Measurements from ENCODE around the gene DDC.

Gene DDC

GRCh38 chr7:50480797-50481196 is 84.4 kb downstream of the DDC start:
- Mint-ChIP-seq H3K36me3 (ENCODE audit: low read depth) (no peaks in the 10 kb centered on the region), H3K27ac (no peak overlapping the region), H3K27me3 (ENCODE audit: low read depth) (peaks cover 34% of the 10 kb centered on the region), H3K4me1 (ENCODE audit: low read depth) (no peaks in the 10 kb centered on the region), H3K9me3 (no peaks in the 10 kb centered on the region), H3K4me3 (no peak overlapping the region)

DNA sequence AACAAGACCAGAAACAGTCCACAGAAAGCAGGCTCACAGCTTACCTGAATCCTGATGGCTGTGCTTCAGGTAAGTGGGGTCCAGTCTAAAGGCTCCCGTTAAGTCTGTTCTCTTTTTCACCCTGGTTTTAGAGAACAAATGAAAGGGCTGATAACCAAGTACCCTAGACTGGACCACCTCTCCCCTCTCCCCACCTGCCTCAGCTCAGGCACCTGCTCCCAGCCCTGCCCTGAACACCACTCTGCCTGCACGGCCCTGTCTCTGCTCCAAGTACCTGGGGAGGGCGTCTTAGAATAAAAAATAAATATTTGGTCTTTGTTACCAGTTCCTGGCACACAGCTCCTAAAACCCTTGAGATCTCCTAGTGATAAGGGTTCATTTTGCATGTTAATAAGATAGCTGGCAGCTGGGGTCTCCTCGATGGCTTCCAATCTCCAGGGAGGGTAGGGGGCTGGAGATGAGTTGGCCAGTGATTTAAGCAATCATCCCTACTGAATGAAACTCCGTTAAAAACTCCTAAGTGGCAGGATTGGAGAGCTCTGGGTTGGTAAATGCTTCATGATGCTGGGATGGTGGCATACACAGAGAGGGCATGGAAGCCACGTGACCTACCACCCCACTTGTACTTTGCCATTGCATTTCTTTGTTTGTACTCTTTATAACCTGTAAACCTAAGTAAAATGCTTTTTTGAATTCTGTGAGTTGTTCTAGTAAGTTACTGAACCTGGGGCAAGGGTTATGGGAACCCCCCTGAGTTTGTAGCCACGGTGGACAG is 85.3 kb downstream of the DDC start:
- Mint-ChIP-seq H3K36me3 (ENCODE audit: low read depth) (no peaks in the 10 kb centered on the region), H3K4me3 (no peak overlapping the region), H3K27me3 (ENCODE audit: low read depth) (peaks cover 29% of the 10 kb centered on the region), H3K9me3 (no peaks in the 10 kb centered on the region), H3K27ac (no peak overlapping the region), H3K4me1 (ENCODE audit: low read depth) (no peaks in the 10 kb centered on the region)

DNA sequence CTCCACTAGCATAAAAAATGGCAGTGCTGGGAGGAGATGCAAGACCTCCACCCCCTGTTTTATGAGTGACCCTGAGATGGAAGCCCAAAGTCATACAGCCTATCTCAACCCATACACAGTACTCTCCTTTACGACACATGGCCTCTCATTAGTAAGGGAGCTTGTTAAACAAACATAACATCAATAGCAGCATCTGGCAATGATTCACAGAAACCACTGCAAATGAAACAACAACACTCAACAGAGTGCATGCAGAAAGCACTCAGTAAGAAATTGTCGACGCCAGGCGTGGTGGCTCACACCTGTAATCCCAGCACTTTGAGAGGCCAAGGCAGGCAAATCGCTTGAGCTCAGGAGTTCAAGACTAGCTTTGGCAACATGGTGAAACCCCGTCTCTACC is 87.6 kb downstream of the DDC start:
- Mint-ChIP-seq H3K27me3 (ENCODE audit: low read depth) (peaks cover 20% of the 10 kb centered on the region), H3K9me3 (no peaks in the 10 kb centered on the region), H3K27ac (no peak overlapping the region), H3K4me1 (ENCODE audit: low read depth) (no peaks in the 10 kb centered on the region), H3K4me3 (no peak overlapping the region), H3K36me3 (ENCODE audit: low read depth) (no peaks in the 10 kb centered on the region)

DNA sequence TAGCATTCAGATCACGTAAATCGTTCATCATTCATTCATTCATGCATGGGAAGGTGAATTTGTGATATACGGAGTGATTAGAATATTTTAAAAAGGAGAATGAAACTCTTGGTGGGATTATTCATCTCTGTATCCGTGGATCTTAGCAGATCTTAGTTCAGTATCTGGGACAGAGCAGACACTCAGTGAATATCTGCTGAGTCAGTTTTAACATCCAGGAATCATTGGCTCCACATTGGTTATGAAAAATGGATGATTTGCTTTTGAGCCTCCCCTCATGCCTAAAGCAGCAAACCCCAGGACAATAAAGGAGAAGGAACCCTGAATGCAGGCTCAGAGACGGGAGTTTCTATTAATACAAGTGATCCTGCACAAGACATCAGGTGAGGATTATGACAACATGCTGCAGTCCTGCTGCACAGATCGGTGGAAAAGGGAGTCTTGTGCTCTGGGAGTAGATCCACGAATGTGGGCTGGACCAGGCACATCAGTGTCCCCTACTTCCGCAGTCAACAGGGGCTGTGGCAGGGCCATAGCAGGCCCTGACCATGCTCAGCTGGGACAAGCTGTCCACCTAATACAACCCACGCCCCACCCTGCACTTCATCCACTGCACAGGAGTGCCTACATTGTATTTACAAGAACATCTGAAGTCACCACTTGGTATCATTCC is 88.1 kb downstream of the DDC start:
- no peak overlapping the region for H3K27ac Mint-ChIP-seq
- H3K4me3 Mint-ChIP-seq, result no peak overlapping the region
- peaks cover 18% of the 10 kb centered on the region for H3K27me3 Mint-ChIP-seq (ENCODE audit: low read depth)
- no peaks in the 10 kb centered on the region for H3K9me3 Mint-ChIP-seq
- no peaks in the 10 kb centered on the region for H3K36me3 Mint-ChIP-seq (ENCODE audit: low read depth)
- H3K4me1 Mint-ChIP-seq (ENCODE audit: low read depth), result no peaks in the 10 kb centered on the region

GRCh38 chr7:50475340-50475739 is 89.9 kb downstream of the DDC start:
- Mint-ChIP-seq H3K4me1 (ENCODE audit: low read depth) (no peaks in the 10 kb centered on the region), H3K27me3 (ENCODE audit: low read depth) (peaks cover 8% of the 10 kb centered on the region), H3K4me3 (no peak overlapping the region), H3K27ac (no peak overlapping the region), H3K9me3 (no peaks in the 10 kb centered on the region), H3K36me3 (ENCODE audit: low read depth) (no peaks in the 10 kb centered on the region)

- Mint-ChIP-seq H3K4me1 (ENCODE audit: low read depth) (no peaks in the 10 kb centered on the region), H3K27ac (no peak overlapping the region), H3K4me3 (no peak overlapping the region), H3K27me3 (ENCODE audit: low read depth) (peaks cover 4% of the 10 kb centered on the region), H3K36me3 (ENCODE audit: low read depth) (no peaks in the 10 kb centered on the region), H3K9me3 (no peaks in the 10 kb centered on the region)
Measured at GRCh38 chr7:50474382-50475160, 90.6 kb downstream of the DDC start.

GRCh38 chr7:50473531-50473930 is 91.7 kb downstream of the DDC start:
- no peaks in the 10 kb centered on the region for H3K36me3 Mint-ChIP-seq (ENCODE audit: low read depth)
- H3K27ac Mint-ChIP-seq, result no peak overlapping the region
- no peaks in the 10 kb centered on the region for H3K9me3 Mint-ChIP-seq
- no peak overlapping the region for H3K4me3 Mint-ChIP-seq
- peaks cover 4% of the 10 kb centered on the region for H3K27me3 Mint-ChIP-seq (ENCODE audit: low read depth)
- H3K4me1 Mint-ChIP-seq (ENCODE audit: low read depth), result no peaks in the 10 kb centered on the region

DNA sequence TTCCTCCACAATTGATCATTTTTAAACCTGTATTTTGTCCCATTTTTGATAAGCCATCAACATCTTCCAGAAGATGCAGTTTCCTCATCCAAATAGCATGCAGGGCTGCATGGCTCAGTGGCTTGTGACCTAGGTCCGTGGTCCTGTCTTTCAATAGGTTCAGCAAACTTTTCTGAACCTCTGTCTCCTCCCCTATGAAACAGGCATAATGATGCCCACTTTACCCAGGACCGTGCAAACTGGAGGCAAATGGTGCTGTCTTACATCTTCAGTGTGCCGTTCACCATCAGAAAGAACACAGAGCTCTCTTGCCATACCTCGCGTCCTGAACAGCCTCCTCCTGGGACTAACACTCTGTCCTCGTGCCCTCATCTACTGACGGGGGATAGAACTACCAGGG is 92.8 kb downstream of the DDC start:
- Mint-ChIP-seq H3K4me1 (ENCODE audit: low read depth) (peaks cover 6% of the 10 kb centered on the region), H3K36me3 (ENCODE audit: low read depth) (no peaks in the 10 kb centered on the region), H3K27ac (no peak overlapping the region), H3K27me3 (ENCODE audit: low read depth) (peaks cover 10% of the 10 kb centered on the region), H3K9me3 (no peaks in the 10 kb centered on the region), H3K4me3 (no peak overlapping the region)

DNA sequence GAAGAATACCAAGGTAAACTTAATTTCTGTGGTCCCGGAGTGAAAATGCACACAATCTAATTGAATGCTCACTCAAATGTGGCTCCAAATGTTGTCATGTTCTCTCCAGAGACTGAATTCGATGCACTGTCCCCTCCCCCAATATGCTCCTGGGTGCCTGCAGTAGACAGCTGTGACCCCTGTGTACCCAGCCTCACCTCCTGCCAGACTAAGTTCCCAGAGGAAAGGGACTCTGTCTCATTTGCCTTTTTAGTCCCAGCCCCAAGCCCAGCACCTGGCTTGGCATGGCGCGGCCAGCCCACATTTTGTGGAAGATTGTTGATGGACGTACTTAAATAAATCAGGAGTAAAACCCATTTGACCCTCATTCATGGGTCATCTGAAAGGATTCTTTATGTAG is 93.2 kb downstream of the DDC start:
- Mint-ChIP-seq H3K27ac (no peak overlapping the region), H3K4me3 (no peak overlapping the region), H3K27me3 (ENCODE audit: low read depth) (peaks cover 11% of the 10 kb centered on the region), H3K36me3 (ENCODE audit: low read depth) (no peaks in the 10 kb centered on the region), H3K9me3 (no peaks in the 10 kb centered on the region), H3K4me1 (ENCODE audit: low read depth) (peaks cover 8% of the 10 kb centered on the region)

DNA sequence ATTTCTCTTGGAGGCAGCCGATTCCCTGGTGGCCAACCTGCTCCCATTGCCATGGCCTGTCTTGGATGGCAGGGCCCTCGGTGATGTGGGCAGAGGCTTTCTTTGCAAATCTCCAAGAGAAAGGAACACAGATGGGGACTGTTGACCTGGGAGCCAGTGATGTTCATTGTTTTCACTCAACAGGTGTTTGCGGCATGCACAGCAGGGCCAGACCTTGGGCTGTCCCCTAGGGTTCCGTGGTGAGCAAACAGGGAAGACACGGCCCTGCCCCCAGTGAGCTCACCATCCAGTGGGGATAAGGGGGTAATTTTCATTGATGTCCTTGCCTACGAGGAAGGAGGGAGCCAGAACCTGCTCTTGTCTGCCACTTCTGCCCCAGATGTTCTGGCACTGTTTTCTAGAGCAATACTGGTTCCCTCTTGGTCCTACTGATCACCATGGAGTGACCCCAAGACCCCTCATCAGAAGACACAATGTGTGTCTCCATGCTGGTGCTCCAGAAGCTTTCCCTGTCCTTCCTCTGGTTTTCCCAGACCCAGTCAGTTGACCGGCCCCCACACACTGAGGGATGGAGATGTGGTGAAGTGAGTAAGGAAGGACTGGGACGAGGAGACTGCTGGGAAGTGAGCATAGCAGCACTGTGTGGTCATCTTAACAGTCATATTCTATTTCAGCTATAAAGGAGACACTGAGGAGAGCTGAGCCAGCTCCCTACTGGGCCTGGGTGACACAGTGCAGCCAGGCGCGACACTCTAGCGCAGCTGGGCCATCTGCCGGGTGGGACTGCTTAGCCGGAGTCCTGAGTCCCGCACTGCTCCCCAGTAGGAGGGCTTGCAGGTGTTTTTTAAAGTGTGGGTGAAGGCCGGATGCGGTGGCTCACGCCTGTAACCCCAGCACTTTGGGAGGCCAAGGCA is 94.7 kb downstream of the DDC start:
- H3K27me3 Mint-ChIP-seq (ENCODE audit: low read depth), result peaks cover 16% of the 10 kb centered on the region
- no peaks in the 10 kb centered on the region for H3K36me3 Mint-ChIP-seq (ENCODE audit: low read depth)
- H3K4me1 Mint-ChIP-seq (ENCODE audit: low read depth), result peaks cover 8% of the 10 kb centered on the region
- no peak overlapping the region for H3K27ac Mint-ChIP-seq
- H3K9me3 Mint-ChIP-seq, result no peaks in the 10 kb centered on the region
- no peak overlapping the region for H3K4me3 Mint-ChIP-seq

DNA sequence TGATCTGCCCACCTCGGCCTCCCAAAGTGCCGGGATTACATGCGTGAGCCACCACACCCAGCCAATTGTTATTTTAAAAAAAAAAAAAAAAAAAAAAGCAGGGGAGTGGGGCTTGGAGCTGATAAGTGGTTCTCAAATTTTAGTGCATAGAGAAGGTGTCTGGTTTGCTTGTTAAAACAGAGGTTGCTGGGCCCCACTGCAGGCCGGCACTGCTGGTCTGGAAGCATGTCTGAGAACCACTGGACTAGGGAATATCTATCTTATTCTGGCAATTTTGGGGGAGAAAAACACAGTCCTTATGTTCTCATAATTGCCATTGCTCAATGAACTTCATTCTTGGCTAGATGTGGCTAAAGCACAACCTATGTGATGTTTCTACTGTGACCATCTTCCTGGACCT is 96.0 kb downstream of the DDC start:
- Mint-ChIP-seq H3K9me3 (no peaks in the 10 kb centered on the region), H3K27ac (no peak overlapping the region), H3K4me1 (ENCODE audit: low read depth) (peaks cover 8% of the 10 kb centered on the region), H3K36me3 (ENCODE audit: low read depth) (no peaks in the 10 kb centered on the region), H3K4me3 (no peak overlapping the region), H3K27me3 (ENCODE audit: low read depth) (peaks cover 21% of the 10 kb centered on the region)

DNA sequence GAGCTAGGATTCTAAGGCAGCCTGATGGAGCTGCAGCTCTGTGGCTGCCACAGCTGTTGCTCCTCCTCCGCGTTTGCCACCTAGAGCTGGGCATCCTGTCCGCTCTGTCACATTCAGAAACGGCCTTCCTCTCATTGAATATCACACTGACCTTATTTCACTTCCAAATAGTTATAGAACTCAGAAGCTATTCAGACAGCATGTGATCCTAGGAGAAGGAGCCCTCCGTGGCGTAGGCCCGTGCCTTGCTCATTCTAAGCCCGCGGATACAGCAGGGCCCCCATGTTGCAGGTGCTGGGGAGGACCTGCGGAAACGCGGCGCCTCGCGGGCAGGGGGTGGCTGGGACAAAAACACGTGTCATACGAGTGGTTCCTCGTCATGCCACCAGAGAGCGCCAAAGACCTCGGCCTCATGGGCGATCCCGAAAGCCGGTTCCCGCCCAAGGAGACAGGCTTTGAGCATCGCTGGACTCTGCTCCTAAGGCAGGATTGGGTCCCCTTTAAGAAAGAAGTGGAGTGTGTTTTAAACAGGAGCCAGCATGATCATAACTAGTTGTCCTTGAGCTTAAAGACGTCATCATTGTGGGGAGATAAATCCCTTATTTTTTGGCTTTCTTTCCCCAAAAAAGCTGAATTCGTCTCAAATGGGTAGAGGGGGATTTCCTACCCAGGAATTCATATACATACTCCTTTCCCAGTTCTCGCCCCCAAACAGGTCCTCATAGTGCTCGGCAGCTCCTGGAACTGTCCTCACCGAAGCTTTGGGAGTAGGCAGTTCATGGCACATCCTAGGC is 97.2 kb downstream of the DDC start:
- no peaks in the 10 kb centered on the region for H3K9me3 Mint-ChIP-seq
- no peak overlapping the region for H3K27ac Mint-ChIP-seq
- no peaks in the 10 kb centered on the region for H3K36me3 Mint-ChIP-seq (ENCODE audit: low read depth)
- H3K4me1 Mint-ChIP-seq (ENCODE audit: low read depth), result peaks cover 8% of the 10 kb centered on the region
- peak overlapping the region; percentile 22 for H3K4me3 Mint-ChIP-seq
- H3K27me3 Mint-ChIP-seq (ENCODE audit: low read depth), result peaks cover 29% of the 10 kb centered on the region

DNA sequence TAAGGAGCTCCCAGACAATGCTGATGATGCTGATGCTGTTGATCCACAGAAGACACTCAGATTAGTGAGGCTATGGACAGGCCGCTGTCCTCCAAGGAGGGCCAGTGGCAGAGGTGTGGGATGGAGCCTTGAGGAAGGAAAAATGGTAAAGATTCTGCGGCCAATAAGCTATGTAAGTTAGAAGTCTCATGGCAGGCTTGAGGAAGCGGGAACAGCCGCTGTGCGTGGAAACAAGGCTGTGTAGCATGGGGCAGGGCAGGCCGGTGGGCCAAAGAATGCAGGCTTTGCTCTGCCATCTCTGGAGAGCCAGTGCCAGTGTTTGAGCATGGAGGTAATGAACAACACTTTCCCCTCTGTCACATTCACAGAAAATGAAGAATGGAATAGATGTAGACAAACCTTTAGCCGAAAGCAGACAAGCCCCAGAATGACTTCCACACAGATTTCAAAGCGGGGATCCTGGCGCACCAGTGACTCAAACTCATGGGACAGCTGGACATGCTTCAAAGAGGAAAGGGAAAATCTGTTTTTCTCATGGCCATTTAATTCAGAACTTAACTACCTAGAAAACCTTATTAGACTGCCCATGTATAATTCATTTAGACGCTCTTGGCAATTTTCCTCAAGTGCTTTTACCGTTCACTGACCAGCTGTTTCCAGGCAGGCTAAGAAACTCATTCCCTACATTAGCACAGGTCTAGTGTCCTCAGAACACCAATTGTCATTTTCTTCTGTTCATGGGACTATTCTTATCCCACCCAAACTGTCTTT is 98.2 kb downstream of the DDC start:
- peaks cover 26% of the 10 kb centered on the region for H3K27me3 Mint-ChIP-seq (ENCODE audit: low read depth)
- H3K36me3 Mint-ChIP-seq (ENCODE audit: low read depth), result no peaks in the 10 kb centered on the region
- no peaks in the 10 kb centered on the region for H3K9me3 Mint-ChIP-seq
- H3K27ac Mint-ChIP-seq, result no peak overlapping the region
- no peak overlapping the region for H3K4me3 Mint-ChIP-seq
- H3K4me1 Mint-ChIP-seq (ENCODE audit: low read depth), result peaks cover 8% of the 10 kb centered on the region
